ENCODE measurements around the gene MPPED2.

GRCh38 chr11:30432178-30432577 lies 154.0 kb downstream of the MPPED2 start:
- TF ChIP-seq CTCF (IDR thresholded peaks at IDR 0.05; ENCODE audit: poor library complexity) (no peak), EZH2 (IDR thresholded peaks at IDR 0.05; ENCODE audit: borderline replicate concordance) (no peak)

Data from hepatocyte (in vitro differentiated cells).